ENCODE results near the gene GLIS1. TPM values are rescaled to one million over a fixed set of nuclear protein-coding genes. Genes with fewer than 3 reads are reported as not detected.

Gene GLIS1
- total and polyA plus RNA-seq, 2 experiments from 2014 or later, result 0.26 to 0.31 TPM

DNA sequence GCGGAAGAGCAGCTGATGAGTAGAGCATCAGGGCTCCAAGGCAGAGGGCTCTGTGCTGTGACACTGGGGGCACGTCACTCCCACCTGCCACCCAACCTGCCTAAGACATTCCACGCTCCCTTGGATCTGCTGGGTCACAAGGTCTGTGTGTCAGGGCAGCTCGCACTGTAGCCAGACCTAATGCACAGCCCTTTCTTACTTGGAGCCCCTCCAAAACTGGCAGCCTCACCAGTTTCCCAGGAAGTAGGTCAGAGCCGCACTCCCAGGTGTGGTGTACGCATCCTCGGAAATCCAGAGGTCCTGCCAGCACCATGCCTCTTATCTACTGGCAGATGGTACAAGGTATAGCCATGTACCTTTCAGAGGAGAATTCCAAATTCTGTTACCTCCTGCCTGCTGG is 257.5 kb downstream of the GLIS1 start:
- Mint-ChIP-seq H3K9me3 (peaks cover 3% of the 10 kb centered on the region; the same call in 1 of the 3 replicates), H3K4me1 (peaks cover 25% of the 10 kb centered on the region), H3K36me3 (ENCODE audit: low read depth) (no peaks in the 10 kb centered on the region), H3K4me3 (no peak overlapping the region), H3K27ac (no peak overlapping the region), H3K27me3 (ENCODE audit: insufficient read depth, low read depth, poor library complexity) (peaks cover 31% of the 10 kb centered on the region)
- no peak overlapping the region for H3K27ac ChIP-seq (ENCODE audit: low read depth)
- H3K9me2 ChIP-seq (ENCODE audit: insufficient read depth), result no peaks in the 10 kb centered on the region
- no peaks in the 10 kb centered on the region; the same call in 1 of the 2 replicates for H3K4me1 ChIP-seq (ENCODE audit: insufficient read depth)
- no peaks in the 10 kb centered on the region for H3K27me3 ChIP-seq (ENCODE audit: insufficient read depth)
- H3K4me3 ChIP-seq, result no peak overlapping the region
- no peaks in the 10 kb centered on the region for H3K79me2 ChIP-seq (replicated peaks; ENCODE audit: insufficient read depth)
- H3F3A ChIP-seq (replicated peaks; ENCODE audit: low read depth), result 0 out of 2 replicates have a peak, but pooled peaks cover 3% of the 10 kb centered on the region
- ATAC-seq, result no peak
- DNase-seq (ENCODE audit: low spot score), result no peak
- H3K4me2 ChIP-seq, result no peak overlapping the region
- H2AFZ ChIP-seq, result no peak overlapping the region
- no peak for TF ChIP-seq EZH2phosphoT487 (IDR thresholded peaks at IDR 0.05; ENCODE audit: unreplicated experiment)
- TF ChIP-seq STAT1 (IDR thresholded peaks at IDR 0.05; ENCODE audit: unreplicated experiment), result no peak
- TF ChIP-seq JUNB (IDR thresholded peaks at IDR 0.05; ENCODE audit: unreplicated experiment), result no peak
- no peak for TF ChIP-seq POLR2AphosphoS5 (IDR thresholded peaks at IDR 0.05; ENCODE audit: low read depth)
- no peaks in the 10 kb centered on the region for H4K20me1 ChIP-seq (replicated peaks; ENCODE audit: insufficient read depth)
- H3K36me3 ChIP-seq (ENCODE audit: insufficient read depth), result no peaks in the 10 kb centered on the region

DNA sequence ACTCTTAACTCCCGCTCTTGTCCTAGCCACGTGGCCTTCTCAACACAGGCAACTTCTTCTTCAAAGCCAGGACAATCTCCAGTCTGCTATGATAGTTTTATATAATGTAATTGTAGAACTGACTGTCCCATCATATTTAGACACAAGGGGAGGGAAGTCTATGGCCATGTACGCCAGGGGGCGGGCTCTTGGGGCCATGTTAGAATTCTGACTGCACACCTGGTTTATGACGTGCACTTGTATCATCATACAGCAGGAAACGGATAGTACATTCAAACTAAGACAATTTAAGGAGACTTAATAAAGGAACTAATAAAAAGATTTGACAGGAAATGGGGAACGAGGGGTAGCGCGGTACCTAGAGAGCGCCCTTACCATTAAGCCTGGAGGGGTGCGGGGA is 258.3 kb downstream of the GLIS1 start:
- no peaks in the 10 kb centered on the region for H3K27me3 ChIP-seq (ENCODE audit: insufficient read depth)
- H3K4me3 Mint-ChIP-seq, result no peak overlapping the region; the same call in 2 of the 3 replicates

DNA sequence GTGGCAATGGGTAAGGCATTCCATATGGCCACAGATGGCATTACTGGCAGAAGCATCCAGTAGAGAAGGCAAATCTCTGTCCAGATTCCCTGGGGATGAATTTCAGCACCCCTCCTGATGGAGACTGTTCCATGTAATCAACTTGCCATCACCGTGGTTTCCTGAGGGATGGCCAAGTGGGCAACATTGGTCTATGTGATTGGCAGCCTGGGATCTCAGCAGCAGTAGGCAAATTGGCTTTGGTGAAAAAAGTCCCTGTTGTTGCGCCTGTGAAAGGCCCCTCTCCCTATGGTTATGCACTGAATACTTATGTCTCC is 260.5 kb downstream of the GLIS1 start:
- Histone ChIP-seq H4K20me1 (replicated peaks; ENCODE audit: insufficient read depth) (no peaks in the 10 kb centered on the region), H3K27me3 (ENCODE audit: insufficient read depth) (no peaks in the 10 kb centered on the region), H2AFZ (no peak overlapping the region), H3K27ac (ENCODE audit: low read depth) (no peak overlapping the region), H3K79me2 (replicated peaks; ENCODE audit: insufficient read depth) (no peaks in the 10 kb centered on the region), H3K9me2 (ENCODE audit: insufficient read depth) (no peaks in the 10 kb centered on the region), H3F3A (replicated peaks; ENCODE audit: low read depth) (no peaks in the 10 kb centered on the region), H3K36me3 (ENCODE audit: insufficient read depth) (no peaks in the 10 kb centered on the region), H3K4me3 (no peak overlapping the region), H3K4me2 (no peak overlapping the region), H3K4me1 (ENCODE audit: insufficient read depth) (no peaks in the 10 kb centered on the region)
- no peak overlapping the region for H3K27ac Mint-ChIP-seq
- no peak for ATAC-seq
- no peak overlapping the region for H3K4me3 Mint-ChIP-seq
- H3K27me3 Mint-ChIP-seq (ENCODE audit: insufficient read depth, low read depth, poor library complexity), result peaks cover 22% of the 10 kb centered on the region
- DNase-seq (ENCODE audit: low spot score), result no peak
- no peaks in the 10 kb centered on the region for H3K36me3 Mint-ChIP-seq (ENCODE audit: low read depth)
- peaks cover 3% of the 10 kb centered on the region; the same call in 1 of the 3 replicates for H3K9me3 Mint-ChIP-seq
- peaks cover 11% of the 10 kb centered on the region for H3K4me1 Mint-ChIP-seq
- TF ChIP-seq NANOG (IDR thresholded peaks at IDR 0.05; ENCODE audit: borderline replicate concordance), result no peak
- TF ChIP-seq STAT1 (IDR thresholded peaks at IDR 0.05; ENCODE audit: unreplicated experiment), result no peak
- TF ChIP-seq, protein P1, sequence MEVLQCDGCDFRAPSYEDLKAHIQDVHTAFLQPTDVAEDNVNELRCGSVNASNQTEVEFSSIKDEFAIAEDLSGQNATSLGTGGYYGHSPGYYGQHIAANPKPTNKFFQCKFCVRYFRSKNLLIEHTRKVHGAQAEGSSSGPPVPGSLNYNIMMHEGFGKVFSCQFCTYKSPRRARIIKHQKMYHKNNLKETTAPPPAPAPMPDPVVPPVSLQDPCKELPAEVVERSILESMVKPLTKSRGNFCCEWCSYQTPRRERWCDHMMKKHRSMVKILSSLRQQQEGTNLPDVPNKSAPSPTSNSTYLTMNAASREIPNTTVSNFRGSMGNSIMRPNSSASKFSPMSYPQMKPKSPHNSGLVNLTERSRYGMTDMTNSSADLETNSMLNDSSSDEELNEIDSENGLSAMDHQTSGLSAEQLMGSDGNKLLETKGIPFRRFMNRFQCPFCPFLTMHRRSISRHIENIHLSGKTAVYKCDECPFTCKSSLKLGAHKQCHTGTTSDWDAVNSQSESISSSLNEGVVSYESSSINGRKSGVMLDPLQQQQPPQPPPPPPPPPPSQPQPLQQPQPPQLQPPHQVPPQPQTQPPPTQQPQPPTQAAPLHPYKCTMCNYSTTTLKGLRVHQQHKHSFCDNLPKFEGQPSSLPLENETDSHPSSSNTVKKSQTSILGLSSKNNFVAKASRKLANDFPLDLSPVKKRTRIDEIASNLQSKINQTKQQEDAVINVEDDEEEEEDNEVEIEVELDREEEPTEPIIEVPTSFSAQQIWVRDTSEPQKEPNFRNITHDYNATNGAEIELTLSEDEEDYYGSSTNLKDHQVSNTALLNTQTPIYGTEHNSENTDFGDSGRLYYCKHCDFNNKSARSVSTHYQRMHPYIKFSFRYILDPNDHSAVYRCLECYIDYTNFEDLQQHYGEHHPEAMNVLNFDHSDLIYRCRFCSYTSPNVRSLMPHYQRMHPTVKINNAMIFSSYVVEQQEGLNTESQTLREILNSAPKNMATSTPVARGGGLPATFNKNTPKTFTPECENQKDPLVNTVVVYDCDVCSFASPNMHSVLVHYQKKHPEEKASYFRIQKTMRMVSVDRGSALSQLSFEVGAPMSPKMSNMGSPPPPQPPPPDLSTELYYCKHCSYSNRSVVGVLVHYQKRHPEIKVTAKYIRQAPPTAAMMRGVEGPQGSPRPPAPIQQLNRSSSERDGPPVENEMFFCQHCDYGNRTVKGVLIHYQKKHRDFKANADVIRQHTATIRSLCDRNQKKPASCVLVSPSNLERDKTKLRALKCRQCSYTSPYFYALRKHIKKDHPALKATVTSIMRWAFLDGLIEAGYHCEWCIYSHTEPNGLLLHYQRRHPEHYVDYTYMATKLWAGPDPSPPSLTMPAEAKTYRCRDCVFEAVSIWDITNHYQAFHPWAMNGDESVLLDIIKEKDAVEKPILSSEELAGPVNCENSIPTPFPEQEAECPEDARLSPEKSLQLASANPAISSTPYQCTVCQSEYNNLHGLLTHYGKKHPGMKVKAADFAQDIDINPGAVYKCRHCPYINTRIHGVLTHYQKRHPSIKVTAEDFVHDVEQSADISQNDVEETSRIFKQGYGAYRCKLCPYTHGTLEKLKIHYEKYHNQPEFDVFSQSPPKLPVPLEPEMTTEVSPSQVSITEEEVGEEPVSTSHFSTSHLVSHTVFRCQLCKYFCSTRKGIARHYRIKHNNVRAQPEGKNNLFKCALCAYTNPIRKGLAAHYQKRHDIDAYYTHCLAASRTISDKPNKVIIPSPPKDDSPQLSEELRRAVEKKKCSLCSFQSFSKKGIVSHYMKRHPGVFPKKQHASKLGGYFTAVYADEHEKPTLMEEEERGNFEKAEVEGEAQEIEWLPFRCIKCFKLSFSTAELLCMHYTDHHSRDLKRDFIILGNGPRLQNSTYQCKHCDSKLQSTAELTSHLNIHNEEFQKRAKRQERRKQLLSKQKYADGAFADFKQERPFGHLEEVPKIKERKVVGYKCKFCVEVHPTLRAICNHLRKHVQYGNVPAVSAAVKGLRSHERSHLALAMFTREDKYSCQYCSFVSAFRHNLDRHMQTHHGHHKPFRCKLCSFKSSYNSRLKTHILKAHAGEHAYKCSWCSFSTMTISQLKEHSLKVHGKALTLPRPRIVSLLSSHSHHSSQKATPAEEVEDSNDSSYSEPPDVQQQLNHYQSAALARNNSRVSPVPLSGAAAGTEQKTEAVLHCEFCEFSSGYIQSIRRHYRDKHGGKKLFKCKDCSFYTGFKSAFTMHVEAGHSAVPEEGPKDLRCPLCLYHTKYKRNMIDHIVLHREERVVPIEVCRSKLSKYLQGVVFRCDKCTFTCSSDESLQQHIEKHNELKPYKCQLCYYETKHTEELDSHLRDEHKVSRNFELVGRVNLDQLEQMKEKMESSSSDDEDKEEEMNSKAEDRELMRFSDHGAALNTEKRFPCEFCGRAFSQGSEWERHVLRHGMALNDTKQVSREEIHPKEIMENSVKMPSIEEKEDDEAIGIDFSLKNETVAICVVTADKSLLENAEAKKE (CRISPR knock-in tag; IDR thresholded peaks at IDR 0.05), result no peak

More for the DNA sequence above, 258.3 kb downstream of the GLIS1 start:
- H3F3A ChIP-seq (replicated peaks; ENCODE audit: low read depth), result no peaks in the 10 kb centered on the region
- H2AFZ ChIP-seq, result no peak overlapping the region
- no peak for TF ChIP-seq EZH2 (IDR thresholded peaks at IDR 0.05; ENCODE audit: low read depth, unreplicated experiment)
- TF ChIP-seq, protein P2, sequence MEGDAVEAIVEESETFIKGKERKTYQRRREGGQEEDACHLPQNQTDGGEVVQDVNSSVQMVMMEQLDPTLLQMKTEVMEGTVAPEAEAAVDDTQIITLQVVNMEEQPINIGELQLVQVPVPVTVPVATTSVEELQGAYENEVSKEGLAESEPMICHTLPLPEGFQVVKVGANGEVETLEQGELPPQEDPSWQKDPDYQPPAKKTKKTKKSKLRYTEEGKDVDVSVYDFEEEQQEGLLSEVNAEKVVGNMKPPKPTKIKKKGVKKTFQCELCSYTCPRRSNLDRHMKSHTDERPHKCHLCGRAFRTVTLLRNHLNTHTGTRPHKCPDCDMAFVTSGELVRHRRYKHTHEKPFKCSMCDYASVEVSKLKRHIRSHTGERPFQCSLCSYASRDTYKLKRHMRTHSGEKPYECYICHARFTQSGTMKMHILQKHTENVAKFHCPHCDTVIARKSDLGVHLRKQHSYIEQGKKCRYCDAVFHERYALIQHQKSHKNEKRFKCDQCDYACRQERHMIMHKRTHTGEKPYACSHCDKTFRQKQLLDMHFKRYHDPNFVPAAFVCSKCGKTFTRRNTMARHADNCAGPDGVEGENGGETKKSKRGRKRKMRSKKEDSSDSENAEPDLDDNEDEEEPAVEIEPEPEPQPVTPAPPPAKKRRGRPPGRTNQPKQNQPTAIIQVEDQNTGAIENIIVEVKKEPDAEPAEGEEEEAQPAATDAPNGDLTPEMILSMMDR (conservative IDR thresholded peaks at IDR 0.05; ENCODE audit: low read depth in 2 of 2), result peak; percentile 10 to 24; a peak in 2 of 4 replicates
- H4K20me1 ChIP-seq (replicated peaks; ENCODE audit: insufficient read depth), result no peaks in the 10 kb centered on the region
- no peak for DNase-seq (ENCODE audit: low spot score)
- no peaks in the 10 kb centered on the region for H3K9me2 ChIP-seq (ENCODE audit: insufficient read depth)
- H3K27me3 Mint-ChIP-seq (ENCODE audit: insufficient read depth, low read depth, poor library complexity), result peaks cover 30% of the 10 kb centered on the region
- no peak overlapping the region for H3K27ac Mint-ChIP-seq
- no peak overlapping the region for H3K27ac ChIP-seq (ENCODE audit: low read depth)
- peaks cover 3% of the 10 kb centered on the region; the same call in 1 of the 3 replicates for H3K9me3 Mint-ChIP-seq
- H3K4me1 Mint-ChIP-seq, result peaks cover 22% of the 10 kb centered on the region
- H3K79me2 ChIP-seq (replicated peaks; ENCODE audit: insufficient read depth), result no peaks in the 10 kb centered on the region
- H3K36me3 ChIP-seq (ENCODE audit: insufficient read depth), result no peaks in the 10 kb centered on the region
- no peak overlapping the region for H3K4me3 ChIP-seq
- H3K36me3 Mint-ChIP-seq (ENCODE audit: low read depth), result no peaks in the 10 kb centered on the region
- H3K4me1 ChIP-seq (ENCODE audit: insufficient read depth), result no peaks in the 10 kb centered on the region; the same call in 1 of the 2 replicates
- ATAC-seq, result no peak
- no peak overlapping the region for H3K4me2 ChIP-seq

Measured in GM23338 (cell line).